Fibroblast of skin of left quadriceps (primary cell): ENCODE measurements around the gene KCNJ18.
"Not testable (repeated sequence)": the region's sequence is repeated elsewhere in the genome, so short reads cannot be mapped to it uniquely, and the experiment has no call there.

Source experiments
- DNase-seq, 2 experiments: peaks; one replicate each; pipeline ENCODE4 v3.0.0-alpha.2; 2013; ENCODE audit warnings: low read depth in 2 of 2

Gene KCNJ18

DNA sequence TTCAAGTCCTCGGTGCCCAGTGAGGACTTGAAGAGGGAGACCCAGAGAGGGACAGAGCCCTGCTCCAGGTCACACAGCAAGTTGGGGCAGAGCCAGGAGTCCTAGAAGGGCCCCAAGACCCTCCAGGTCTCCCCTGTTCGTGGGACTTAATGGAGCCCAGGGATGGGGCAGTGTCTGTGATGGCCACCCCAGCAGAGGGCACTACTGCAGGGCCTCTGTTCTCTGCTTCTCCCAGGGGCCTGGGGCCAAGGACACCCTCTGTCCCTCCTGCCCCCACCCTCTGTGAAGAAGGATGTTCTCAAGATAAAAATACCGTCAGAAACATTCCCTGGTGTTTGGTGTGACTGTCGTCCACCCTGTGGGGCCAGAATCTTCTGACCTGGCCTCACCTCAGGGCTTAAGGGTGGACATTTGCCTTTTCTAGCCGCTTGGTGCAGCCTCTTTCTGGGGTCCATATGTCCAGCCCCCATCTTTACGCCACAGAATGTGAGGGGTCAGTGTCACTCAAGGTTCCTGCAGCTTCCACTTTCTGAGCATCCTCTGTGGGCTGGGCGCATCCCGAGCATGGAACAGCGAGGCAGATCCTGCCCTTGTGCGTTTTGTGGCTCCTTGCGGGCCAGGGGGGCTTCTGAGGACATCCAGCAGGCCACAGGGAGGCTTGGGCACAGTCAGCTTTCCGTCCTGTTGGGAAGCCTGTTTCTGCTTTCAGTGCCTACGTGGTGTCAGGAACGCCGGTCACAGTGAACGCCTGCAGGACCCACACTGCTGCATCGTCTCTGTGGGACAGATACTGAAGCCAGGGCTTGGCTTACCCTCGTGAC, at the start of gene KCNJ18:
KCNJ18 (plus strand) TSS at position 641 of the 821 bp plus-strand sequence. CDS start 10,264 bp downstream, outside the sequence.
- DNase-seq: not testable (repeated sequence)

DNA sequence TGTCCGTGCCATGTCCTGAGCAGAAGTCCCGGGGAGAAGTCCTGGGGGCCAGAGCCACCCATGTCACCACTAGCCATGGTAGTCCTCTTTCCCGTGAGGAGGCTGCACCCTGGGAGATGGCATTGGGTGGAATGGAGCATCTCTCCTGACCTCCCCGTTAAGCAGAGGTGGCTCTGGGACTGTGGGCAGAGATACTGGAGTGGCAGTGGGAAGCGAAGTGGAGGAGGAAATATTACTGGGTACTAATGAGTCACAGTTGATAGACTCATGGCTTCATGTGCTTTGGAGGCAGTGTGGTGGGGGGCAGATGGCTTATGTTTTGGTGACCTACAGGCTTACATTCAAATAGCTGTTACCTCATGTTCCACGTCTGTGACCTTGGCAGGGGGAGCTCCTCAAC, 44.2 kb upstream of the KCNJ18 start:
- not testable (repeated sequence) for DNase-seq

DNA sequence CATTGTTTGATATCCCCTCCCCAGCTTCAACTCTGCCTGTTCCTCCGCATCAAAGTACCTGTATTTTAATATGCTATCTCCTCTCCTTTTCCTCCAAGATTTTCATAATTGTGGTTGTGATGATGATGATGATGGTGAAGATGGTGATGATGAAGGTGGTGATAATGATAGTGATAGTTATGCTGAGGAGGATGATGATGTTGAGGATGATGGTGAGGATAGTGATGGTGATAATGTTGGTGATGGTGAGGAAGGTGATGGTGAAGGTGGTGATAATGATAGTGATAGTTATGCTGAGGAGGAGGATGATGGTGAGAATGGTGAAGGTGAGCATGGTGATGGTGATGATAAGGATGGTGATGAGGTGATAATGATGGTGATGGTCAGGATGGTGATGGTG, 42.3 kb upstream of the KCNJ18 start:
- not testable (repeated sequence) for DNase-seq

DNA sequence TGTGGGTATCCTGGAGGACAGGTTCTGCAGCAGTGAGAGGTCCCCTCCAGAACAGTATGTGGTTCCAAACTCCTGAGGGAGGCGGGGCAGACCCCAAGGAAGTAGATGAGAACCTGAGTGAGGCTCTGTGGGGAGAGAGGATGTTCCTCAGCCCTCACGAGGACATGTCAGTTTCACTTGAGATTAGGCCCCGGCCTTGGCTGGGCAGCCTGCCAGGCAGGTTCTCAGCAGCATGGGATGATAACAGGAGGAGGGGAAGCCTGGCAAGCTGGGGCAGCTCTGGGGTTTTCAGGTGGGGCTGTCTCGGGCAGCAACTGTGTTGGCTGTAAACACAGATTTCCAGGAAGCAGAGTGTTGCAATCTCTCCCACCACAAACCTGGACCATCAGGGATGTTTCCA, 40.3 kb upstream of the KCNJ18 start:
- not testable (repeated sequence) for DNase-seq

DNA sequence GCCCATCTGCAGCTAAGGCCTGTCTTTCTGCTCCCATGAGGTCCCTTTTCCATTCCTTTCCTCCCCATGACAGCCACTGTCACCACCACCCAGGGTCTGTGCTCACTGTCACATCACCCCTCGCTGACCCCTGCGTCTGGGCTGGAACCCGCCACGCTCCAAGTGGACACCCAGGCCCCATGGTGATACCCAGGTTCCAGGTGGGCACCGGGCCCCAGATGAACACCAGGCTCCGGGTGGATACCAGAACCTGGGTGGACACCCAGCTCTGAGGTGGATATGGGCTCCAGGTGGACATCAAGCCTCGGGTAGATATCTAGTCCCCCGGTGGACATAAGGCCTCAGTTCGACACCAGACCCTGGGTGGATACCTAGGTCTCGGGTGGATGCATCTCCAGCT, 39.1 kb upstream of the KCNJ18 start:
- DNase-seq: not testable (repeated sequence)

DNA sequence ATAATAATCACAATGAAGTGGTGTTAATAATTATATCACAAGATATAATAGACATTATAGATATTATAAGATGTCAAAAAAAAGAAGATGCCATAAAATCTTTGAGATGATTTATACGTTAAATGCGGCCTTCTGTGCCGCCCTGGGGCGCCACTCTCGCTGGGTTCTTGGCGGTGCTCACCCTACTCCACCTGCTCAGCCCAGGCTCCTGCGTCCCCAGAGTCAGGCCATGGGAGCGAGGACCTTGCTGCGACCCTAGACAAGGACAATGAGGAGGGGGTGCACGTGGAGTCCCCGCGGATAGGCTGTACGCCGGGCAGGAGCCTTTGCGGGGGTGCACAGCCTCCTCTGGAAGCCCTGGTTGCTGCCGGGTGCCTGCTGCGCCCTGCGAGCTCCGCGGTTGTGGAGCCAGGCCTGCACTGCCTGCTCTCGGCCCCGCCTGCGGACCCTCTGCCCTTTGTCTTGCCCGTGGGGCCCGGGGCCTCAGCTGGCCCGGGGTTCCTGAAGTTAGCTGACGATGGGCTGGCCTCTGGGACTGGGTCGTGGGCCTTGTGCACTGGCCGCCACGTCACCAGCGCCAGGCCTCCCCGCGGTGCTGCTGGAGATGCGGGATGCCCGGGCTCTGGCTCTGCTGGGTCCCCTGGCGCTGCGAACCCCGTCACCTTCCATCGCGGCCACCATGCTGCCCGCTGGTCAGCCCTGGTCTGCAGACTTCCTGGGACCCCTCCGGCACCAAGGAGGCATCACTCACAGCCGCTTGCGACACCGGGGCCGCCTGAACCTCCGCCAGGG, 35.6 kb upstream of the KCNJ18 start:
- not testable (repeated sequence) for DNase-seq

DNA sequence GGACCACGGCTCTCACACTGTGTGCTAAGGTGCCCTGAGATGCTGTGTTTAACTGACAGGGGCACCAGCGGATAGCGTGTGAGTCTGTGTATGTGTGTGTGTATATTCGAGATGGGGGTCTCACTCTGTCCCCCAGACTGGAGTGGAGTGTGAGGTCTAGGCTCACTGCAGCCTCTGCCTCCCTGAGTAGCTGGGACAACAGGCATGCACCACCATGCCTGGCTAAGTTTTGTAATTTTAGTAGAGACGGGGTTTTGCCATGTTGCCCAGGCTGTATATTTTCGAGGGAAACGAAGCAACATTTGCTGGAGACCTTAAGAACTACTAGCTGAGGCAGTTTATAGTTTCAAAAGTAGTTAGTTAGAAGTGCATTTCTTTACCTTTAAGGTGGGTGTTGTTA, 32.7 kb upstream of the KCNJ18 start:
- not testable (repeated sequence) for DNase-seq

DNA sequence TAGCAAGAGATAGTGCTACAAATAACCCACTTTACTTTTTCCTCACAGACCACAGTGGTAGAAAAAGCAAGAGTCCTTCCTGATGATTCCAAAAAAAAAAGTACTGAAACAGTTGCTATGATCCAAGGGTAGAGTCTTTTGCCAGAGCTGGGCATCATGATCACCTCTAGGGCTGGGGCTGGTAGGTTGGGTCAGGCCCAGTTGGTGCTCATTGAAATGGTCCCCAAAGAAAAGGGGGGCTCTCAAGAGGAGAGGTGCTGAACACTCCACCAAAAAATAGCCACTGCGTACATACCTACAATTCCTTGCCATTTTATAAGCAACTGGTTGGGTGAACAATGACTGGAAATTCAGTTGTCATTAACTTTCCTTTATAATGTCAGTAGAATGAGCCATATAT, 30.9 kb upstream of the KCNJ18 start:
- DNase-seq: not testable (repeated sequence)

DNA sequence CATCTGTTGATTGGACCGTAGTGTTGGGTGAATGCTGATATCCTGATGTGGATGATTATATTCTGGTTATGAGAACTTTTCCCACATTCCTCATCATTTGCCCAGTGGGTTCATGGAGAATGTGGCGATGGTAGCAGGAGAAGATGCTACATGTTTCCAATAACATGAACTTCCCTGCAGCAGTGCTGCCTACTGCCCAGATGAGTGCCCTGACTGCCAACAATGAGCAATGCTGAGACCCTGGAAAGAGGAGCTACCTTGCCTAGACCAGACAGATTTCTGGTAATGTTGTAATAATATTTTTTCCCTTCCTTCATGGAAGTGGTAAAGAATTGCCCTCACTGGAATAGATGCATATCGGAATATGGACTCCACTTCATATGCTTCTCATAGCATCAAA, 29.2 kb upstream of the KCNJ18 start:
- not testable (repeated sequence) for DNase-seq

DNA sequence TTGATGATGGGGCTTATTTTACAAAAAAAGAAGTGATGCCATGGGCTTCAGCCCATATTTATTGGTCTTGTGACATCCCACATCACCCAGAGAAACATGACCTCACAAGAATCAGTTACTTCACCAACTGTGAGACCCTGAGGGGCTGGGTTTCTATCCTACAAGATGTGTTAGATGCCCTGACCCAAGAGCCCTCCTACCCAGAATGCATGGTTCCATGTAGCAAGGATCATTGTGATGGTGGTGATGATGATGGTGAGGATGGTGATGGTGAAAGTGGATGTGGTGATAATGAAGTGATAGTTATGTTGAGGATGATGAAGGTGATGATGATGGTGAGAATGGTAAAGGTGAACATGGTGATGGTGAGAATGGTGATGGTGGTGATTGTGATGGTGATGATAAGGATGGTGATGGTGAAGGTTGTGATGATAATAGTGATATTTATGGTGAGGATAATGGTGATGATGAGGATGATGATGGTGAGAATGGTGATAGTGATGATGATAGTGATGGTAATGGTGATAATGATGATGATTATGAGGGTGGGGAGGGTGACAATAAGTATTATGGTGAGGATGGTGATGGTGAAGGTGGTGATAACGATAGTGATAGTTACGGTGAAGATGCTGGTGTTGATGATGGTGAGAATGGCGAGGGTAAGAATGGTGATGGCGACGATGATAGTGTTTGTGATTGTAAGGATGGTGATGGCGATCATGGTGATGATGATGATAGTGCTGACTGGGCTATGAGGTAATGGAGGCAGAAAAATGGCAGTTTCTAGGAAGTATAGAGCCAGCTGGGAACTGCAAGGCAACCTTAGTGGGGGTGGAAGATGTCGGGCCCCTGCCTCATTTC, 28.5 kb upstream of the KCNJ18 start:
- DNase-seq: not testable (repeated sequence)

DNA sequence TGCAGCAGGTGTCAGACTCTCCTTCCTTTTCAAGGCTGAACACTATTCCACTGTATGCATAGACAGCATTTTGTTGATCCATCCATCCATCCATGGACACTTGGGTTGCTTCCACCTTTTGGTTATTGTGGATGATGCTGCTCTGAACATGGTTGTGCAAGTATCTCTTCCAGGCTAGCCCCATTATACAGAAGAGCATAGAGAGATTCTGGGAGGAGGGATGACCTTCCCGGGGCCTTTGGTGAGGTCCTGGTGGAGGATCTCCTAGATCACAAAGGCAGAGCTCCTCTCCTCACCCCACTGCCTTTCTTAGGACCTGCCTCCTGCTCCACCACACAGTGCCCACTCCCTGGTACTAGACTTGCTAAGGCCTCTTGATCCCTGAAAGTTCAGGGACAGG, 27.2 kb upstream of the KCNJ18 start:
- DNase-seq: not testable (repeated sequence)

DNA sequence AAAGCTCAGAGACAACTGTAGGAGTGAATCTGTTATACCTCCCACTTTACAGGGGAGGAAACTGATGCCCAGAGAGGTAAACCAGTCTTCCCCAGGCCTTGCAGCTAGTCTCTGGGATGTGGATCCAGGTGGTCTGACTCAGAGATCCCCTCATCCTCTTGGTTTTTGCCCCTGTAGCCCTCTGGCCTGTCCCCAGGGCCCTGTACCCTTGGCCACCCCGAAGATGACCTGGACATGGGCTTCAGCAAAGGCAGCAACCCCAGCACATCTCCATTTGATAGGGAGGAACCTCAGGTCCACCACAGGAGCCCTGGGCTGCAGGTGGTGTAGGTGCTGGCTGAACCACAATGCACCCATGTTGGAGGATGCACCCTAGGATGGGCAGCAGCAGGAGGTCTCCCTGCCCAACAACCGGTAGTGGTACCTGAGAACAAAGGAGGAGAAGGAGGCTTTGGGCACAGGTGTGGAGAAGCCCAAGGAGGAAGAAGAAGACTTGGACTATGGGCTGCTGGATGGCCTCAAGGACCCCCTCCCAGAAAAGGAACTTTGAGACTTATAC, 26.3 kb upstream of the KCNJ18 start:
- DNase-seq: not testable (repeated sequence)

DNA sequence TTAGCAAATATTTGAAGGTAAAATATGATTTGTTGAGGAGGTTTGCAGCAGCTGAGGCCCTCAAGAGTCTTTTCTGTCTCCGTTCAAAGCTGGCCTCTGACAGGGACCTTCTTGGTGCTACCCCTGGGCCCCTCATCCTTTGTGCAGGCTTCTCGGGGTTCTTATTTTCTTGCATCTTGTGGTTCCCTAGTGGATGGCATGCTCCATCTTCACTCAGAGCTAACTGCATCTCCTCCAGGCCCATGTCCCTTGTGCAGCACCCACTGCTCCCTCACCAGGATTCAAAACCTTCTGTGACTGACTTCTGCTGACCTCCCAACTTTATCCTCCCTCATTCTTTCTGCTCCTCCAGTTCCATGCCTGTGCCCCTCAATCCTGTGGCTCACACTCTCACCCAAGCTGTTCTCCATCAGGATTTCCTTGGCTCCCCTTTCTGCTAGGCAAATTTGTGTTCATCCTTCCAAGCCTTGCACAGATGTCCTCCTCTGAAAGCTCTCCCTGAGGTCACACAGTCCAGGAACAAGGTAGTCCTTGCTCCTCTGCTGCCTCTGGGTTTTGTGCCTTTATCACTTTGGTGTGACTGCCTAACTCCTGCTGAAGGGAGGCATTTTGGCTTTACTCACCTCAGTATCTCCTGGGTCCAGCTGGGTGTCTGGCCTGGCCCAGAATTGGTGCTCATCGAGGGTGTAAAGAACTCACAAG, 25.5 kb upstream of the KCNJ18 start:
- not testable (repeated sequence) for DNase-seq

DNA sequence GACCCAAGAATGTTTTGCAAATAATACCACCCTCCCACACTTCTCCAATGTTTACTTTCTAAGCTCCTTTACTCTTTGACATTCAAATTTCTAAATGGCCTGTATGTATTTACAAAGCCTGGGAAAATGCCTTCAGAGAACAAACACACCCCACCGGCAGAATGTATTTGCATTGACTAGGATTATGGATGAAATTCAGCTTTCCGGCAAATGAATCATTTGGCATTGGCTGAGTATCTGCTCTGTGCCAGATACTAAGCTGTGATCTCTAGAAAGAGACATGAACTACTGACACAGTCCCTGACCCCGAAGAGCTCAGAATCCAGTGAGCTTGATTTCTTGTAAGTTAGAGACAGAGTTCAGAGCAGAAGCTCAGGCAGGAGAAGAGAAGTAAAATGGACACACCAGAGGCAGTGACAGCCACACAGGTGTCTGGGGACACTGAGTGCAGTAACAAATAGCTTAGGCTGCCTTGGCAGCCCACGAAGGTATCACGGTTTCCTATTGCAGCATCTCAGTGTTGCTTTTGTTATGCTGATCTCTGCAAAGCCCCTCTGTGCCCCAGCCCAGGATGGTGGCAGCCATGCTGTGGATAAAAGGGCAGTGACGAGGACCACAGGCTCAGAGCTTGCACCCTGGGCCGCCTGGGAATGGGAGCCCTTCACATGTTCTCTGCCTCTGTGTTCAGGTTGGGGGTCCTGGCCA, 24.8 kb upstream of the KCNJ18 start:
- not testable (repeated sequence) for DNase-seq

DNA sequence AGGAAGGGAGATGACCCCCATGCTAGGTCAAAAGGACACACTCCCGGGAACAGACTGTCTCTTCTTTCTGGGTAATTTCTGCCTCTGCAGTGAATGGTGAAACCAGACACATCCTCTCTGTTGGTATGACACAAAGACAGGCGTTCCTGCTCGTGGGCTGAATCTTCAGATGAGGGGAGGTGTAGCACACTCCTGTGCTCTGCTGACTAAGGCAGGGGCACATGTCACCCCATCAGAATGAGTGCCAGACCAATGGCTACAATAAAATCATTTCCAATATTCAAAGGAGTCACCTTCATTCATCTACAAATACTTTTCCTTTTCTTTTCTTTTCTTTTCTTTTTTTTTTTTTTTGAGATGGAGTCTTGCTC, 24.2 kb upstream of the KCNJ18 start:
- not testable (repeated sequence) for DNase-seq

DNA sequence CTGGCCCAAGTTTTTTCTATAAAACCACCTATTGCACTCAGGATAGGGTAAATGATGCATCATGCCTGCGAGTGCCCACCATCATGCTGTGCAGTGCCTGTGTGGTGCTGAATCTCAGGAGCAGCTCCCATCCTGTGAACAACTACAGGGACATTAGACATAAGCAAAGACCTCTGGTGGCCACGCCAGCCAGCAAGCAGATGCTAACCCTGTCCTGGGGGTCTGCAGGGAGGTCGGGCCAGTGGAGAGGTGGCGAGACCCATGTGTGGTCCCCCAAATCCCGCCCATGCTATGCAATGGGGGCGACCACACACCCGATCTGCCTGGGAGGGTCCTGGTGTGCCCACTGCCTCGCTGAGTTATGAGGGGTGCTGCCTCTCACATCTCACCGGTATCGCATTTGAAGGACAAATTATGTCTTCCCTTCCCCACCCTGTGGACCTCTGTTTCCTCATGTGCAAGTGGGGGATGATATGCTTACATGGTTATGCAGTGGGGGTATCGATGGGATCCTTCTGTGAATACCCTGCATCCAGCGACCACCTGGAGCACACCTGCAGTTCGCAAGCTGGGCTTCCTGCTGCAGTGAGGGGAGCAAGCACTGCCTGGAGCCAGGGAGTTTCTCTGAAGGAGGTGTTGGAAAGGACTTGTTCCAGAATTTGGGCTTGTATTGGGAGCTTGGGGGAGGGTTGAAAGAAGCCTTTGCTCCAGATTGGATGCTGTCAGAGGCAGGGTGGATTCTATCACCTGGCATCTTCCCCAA, 23.4 kb upstream of the KCNJ18 start:
- not testable (repeated sequence) for DNase-seq

DNA sequence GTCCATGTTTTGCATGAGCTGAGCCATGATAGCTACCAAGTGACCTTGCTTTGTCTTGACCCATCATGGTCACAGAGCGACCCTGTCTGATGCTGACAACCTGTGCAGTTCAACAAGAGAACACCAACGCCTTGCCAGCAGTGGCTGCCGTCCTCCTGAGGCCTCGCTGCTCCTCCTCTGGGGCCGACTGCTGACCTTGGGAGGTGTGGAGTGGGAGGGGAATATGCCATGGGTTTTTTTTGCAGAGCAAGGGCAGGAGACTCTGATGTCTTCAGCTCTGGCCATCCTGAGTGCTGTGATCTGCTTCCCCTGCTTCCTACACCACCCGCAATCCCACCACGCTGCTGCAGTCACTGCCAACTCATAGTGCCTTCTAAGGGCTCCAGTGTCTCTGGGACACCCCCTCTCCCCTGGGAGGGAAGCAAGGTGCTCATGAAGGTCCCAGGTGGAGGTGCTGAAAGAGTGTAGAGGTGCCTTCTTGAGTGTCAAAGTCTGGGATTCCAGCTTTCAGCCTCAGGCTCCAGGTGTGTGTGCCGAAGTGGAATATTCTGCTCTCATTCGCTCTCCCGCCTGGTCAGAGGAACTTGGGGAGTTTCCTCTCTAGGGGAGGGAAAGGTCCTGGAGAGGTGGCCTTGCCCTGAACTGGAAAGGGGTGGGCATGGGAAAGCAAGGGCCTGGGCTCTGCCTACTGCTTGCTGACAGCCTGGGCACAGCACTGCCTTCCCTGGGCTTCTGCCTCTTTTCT, 22.5 kb upstream of the KCNJ18 start:
- DNase-seq: not testable (repeated sequence)

DNA sequence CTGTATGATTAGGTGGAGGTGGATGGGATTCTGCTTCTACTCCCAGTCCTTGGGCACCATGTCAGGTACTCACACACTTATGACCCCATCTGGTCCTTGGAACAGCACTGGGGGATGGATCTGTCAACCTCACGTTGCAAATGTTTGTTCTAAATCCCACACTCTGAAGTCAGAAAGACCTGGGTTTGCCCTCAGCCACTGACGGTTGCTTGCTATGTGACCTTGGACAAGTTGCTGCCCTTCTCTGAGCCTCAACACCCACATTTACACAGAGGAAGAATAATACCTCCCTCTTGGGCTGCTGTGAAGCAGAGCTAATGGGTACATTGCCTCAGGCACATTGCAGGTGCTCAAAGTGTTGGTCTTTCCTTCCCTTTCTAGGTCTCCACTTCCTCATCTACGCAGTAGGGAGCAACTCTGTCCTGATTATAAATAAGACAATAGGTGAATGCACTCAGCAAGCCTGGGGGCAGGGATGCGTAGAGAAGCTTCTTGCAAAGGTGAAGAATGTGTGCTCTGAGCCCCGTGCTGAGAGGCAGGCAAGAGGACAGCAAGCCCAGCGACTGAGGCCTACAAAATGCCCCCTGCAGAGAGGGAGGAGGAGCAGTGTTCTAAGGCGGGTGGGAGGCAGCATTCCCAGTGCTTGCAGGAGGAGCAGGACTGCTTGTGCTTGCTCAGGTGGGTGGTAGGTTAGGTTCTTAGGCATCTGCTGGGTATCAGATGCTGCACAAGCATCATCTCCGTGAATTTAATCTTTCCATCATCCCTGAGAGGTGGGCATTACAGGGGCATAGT, 21.8 kb upstream of the KCNJ18 start:
- not testable (repeated sequence) for DNase-seq
